Stimulated activated CD4-positive, alpha-beta T cell treated with anti-CD3 and anti-CD28 coated beads, Interleukin-4, amount 100 ng/mL, for 1 hour (primary cell): ENCODE results near the gene CCDC57.

Experiments
- DNase-seq: peaks from one replicate; pipeline ENCODE4 v3.0.0-alpha.2; 2020

Gene CCDC57

GRCh38 chr17:82246365-82247181 is 33.9 kb upstream of the CCDC57 start:
- DNase-seq: no peak

- DNase-seq: no peak
Observed at GRCh38 chr17:82246040-82246364, 33.4 kb upstream of the CCDC57 start.

DNA sequence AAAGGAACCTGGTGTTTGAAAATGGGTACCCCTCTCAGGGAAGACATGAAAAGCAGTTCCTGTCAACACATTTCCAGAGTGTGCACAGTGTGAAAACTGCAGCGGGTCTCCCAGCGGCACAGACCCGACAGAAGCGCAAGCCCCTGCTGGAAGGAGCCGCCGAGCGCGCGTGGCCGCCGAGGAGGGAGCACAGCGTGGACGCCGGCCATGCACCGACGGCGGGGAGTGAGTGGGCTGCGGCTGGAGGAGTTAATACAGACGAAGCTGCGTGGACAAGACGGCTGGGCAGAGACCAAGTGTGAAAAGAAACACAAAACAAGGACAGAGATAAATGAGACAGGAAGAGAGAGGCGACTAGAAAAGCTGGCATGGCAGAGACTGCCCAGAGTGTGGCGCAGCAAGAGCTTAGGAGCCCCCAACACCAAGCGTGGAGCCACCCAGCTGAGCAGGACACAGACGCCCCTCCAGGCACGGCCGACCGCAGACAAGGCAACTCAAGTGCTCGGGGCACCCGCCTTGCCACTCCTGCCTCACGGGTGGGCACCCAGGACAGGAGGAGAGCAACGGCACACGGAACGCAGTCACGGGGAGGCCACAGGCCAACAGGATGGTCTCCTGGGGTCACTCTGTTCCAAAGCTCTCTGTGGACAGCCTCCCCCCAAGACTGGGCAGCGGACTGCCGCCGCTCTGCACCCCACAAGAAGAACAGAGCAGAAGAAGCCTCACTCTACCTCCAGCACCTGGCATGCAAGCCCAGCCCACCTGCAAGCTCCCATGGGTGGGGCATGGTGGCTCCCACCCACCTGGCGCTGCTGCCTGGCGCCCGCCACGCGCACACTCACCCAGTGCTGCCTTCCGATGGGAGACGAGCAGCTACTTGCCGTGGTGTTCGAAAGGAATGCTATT is 32.7 kb upstream of the CCDC57 start:
- DNase-seq: no peak

GRCh38 chr17:82244413-82245133 is 31.9 kb upstream of the CCDC57 start:
- peak; percentile 47 for DNase-seq

DNA sequence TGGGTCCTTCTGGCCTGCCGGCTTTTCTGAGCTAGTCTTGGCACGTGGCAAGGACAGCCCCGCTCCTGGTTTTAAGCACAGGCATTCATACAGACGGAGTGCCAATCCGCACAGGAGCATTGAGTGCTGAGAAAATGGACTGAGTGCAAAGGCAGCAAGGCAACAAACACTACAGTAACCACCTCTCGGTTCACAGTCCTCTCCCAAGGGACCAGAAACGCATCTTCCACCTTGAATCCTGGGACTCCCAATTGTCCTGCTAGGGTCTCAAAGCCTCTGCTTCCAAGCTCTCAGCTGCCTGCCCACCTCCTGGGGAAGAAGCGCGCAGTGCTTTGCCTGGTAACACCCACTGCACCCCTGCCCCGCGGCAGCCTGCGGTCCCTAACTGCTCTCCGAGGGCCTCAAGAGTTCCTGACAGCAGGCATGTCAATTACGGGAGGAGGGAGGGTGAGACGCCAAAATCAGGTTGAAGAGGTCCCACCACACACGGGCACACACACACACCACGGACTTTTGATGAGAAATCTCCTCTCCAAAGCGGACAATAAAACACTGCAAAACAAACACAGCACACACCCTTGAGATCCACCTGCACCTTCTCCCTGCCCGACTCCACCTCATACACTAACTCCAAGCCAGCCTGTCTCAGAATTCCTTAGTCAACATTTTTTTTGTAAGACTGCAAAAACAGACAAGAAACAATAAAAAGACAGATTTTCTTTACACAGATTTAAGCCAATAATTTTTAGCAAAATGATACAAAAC is 31.2 kb upstream of the CCDC57 start:
- no peak for DNase-seq

DNA sequence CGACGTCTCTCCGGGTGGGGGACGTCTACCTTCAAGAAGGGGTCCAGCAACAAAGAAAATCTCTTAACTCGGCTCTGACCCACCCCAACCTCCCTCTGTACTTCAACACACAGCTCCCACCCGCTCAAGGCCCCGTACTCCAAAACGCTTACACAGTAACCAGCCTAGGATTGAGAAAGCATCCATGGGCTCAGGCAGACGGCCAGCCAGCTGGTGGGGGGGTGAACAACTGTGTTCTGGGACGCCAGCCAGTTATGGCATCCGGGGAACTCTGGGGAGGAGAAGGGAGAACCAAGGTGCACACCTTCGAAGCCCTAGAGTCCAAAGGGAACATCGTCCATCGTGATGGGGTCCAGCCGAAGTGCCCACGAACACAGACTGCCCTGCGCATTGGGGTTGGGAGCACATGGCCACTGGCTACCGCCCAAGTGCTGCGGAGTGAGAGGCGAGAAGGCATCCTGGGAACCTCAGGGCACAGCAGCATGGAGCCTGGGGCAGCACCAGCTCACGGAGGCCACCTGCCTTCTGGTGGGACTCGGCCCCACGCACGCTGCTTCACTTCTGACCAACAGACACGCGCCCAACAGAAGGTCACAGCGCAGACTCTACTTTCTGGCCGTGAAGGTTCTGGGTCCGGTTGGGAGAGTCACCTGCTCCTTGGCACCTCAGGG is 30.5 kb upstream of the CCDC57 start:
- DNase-seq: no peak

GRCh38 chr17:82242698-82242976 is 30.0 kb upstream of the CCDC57 start:
- no peak for DNase-seq

- no peak for DNase-seq
Observed at GRCh38 chr17:82241926-82242697, 29.5 kb upstream of the CCDC57 start.

DNA sequence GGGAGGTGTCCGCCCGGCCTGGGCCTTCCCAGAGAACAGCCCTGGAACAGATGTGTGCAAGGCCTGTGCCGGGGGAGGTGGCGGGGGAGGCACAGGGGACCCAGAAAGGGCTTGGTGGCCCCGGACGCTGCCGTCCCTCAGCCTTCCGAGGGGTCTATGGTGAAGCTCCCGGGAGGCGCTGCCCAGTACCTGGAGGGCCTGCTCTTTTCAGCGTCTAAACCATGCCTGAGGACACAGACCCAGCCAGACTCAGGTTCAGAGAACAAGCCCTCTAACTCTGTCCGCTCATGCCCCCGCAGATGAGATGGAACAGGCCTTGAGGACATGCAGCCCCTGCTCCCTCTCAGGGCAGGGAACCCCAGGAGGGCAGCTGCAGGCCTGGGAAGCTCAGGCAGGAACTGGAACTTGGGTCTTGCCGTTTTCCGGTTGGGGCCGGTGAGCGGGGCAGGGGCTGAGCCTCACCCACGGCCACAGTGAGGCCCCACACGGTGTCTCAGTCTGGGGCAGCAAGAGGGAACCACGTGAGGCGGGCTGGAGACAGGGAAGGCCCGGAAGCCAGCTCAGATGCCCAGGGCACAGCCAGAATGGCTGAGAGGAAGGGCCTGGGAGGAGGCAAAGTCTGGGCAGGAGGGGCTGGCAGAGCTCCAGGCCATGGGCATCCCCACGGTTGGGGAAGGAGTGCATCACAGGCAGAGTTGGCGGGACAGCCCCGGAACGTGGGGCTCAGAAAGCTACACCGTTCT is 28.7 kb upstream of the CCDC57 start:
- peak; percentile 56 for DNase-seq

DNA sequence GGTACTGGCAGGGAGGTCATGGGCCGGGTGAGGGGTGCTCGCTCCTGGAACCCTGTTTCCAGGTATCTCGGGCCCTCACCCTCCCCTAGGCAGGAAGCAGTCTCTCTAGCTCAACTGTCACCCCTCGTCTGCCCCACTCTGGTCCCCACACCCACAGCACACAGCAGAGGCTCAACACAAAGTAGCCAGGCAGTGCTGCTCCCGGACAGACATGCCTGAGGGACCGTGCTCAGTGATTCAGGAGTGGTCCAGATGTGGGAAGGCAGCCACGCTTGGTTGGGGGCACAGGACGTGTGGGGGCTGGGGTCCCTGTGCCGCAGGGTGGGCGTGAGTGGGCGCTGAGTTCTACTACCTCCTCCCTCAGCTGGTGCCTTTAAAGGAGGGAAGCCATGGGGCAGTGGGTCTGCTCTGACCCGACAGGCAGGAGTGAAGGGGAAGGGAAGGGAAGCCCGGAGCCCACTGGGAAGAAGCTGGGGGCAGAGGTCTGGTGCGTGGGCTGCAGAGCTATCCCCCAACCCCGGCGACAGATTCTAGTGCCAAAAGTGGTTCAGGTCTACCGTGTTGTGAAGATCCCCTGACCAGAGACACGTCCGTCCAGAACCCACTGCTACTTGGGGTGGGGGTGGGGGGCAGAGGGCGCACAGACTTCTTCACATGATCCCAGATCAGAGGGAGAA is 28.0 kb upstream of the CCDC57 start:
- DNase-seq: no peak

- DNase-seq: no peak
Observed at GRCh38 chr17:82239926-82240505, 27.4 kb upstream of the CCDC57 start.

GRCh38 chr17:82239401-82239925 is 26.8 kb upstream of the CCDC57 start:
- DNase-seq: no peak

- DNase-seq: peak; percentile 67
Observed at GRCh38 chr17:82238472-82239201, 26.0 kb upstream of the CCDC57 start.

GRCh38 chr17:82237746-82238471 is 25.3 kb upstream of the CCDC57 start:
- no peak for DNase-seq

DNA sequence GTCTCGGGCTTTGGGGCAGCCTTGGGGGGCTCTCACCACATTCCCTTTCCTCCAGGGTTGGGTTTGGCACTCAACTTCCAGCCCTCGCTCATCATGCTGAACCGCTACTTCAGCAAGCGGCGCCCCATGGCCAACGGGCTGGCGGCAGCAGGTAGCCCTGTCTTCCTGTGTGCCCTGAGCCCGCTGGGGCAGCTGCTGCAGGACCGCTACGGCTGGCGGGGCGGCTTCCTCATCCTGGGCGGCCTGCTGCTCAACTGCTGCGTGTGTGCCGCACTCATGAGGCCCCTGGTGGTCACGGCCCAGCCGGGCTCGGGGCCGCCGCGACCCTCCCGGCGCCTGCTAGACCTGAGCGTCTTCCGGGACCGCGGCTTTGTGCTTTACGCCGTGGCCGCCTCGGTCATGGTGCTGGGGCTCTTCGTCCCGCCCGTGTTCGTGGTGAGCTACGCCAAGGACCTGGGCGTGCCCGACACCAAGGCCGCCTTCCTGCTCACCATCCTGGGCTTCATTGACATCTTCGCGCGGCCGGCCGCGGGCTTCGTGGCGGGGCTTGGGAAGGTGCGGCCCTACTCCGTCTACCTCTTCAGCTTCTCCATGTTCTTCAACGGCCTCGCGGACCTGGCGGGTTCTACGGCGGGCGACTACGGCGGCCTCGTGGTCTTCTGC is 24.6 kb upstream of the CCDC57 start:
- DNase-seq: no peak

DNA sequence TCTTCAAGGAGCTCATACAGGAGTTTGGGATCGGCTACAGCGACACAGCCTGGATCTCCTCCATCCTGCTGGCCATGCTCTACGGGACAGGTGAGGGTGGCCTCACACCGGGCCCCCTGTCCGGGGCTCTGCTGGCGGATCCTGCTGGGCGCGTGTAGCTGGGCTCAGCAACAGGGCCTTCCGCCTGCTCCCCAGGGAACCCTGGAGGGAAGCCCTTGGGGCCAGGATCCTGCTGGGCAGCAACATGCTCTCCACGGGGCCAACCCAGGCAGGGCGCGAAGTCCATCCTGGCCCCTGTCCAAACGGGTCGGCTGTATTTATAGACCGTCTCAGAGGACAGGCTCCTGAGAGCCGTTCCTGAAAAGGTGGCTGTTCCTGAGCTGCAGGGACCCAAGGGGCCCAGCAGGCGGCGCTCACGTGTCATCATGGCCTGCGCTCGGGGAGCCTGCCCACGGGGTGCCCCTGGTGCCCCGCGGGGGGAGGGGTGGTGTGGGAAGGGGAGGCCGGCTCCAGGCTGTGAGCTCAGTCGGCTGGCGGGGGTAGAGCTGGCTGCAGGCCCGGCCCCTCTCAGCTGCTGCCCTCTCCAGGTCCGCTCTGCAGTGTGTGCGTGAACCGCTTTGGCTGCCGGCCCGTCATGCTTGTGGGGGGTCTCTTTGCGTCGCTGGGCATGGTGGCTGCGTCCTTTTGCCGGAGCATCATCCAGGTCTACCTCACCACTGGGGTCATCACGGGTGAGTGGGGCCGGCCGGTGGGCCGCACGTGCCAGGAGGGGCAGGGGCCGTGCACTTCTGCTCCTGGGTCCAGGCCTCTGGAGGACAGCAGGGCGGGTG is 23.7 kb upstream of the CCDC57 start:
- DNase-seq: peak; percentile 77

DNA sequence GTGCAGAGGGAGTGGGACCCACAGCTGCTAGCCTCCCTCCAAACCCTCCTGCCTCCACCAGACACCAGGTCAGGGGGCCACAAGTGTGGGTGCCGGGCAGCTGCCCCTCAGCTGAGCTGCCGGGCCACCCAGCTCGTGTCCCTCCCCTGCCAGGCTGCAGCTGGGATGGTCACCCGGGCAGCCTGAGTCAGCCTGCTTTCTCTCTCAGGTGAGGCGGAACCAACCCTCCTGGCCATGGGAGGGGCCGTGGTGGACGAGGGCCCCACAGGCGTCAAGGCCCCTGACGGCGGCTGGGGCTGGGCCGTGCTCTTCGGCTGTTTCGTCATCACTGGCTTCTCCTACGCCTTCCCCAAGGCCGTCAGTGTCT is 23.1 kb upstream of the CCDC57 start:
- DNase-seq: no peak
